ENCODE data around the gene OR1F1. TPM values are rescaled to one million over a fixed set of nuclear protein-coding genes. Genes with fewer than 3 reads are reported as not detected.
A peak's percentile ranks its signal among the peaks of the same experiment; 100 is the strongest.

OR1F1 gene
- total RNA-seq, 1 experiment from 2014 or later: not detected

DNA sequence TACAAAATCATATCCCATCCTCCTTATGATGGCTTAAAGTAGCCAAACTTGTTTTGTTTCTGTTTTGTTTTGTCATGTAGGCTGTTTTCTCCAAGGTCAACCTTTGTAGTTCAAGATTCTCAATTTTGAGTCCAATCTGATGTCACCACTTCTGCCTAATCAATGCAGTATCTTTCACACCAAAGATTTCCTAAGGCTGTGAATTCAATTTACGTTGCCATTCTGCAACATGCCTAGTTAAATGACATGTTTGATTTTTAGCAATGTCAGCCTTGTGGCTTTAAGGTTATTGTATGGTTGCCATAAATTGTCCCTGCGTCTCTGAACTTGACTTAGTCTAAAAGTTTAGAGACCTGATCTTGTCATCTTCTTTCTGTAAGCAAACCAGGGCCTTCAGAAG lies 32.8 kb upstream of the OR1F1 start:
- BruUV-seq (replicated peaks): no TSS peak
- no peaks in the 10 kb centered on the region for H3K27me3 ChIP-seq (replicated peaks; ENCODE audit: control insufficient read depth, insufficient read depth, low read length)
- intact Hi-C loops (cut with micrococcal nuclease; ENCODE audit: unreplicated experiment): no loop called here
- no peaks in the 10 kb centered on the region for H3K9me3 ChIP-seq
- DNase-seq: no peak
- CTCF ChIA-PET: no interaction called here
- Mint-ChIP-seq H3K36me3 (ENCODE audit: insufficient read depth, unreplicated experiment) (peaks cover 50% of the 10 kb centered on the region), H3K27me3 (ENCODE audit: insufficient read depth, unreplicated experiment) (peaks cover 5% of the 10 kb centered on the region), H3K4me3 (ENCODE audit: unreplicated experiment) (no peak overlapping the region), H3K27ac (ENCODE audit: unreplicated experiment) (no peak overlapping the region), H3K9me3 (ENCODE audit: unreplicated experiment) (no peaks in the 10 kb centered on the region), H3K4me1 (ENCODE audit: low read depth, unreplicated experiment) (peaks cover 8% of the 10 kb centered on the region)
- H3K4me3 ChIP-seq (ENCODE audit: low read depth, low read length): no peak overlapping the region
- POLR2A ChIA-PET: no interaction called here
- H3K36me3 ChIP-seq (ENCODE audit: control insufficient read depth, insufficient read depth, low read length): no peaks in the 10 kb centered on the region
- TF ChIP-seq, protein P1, sequence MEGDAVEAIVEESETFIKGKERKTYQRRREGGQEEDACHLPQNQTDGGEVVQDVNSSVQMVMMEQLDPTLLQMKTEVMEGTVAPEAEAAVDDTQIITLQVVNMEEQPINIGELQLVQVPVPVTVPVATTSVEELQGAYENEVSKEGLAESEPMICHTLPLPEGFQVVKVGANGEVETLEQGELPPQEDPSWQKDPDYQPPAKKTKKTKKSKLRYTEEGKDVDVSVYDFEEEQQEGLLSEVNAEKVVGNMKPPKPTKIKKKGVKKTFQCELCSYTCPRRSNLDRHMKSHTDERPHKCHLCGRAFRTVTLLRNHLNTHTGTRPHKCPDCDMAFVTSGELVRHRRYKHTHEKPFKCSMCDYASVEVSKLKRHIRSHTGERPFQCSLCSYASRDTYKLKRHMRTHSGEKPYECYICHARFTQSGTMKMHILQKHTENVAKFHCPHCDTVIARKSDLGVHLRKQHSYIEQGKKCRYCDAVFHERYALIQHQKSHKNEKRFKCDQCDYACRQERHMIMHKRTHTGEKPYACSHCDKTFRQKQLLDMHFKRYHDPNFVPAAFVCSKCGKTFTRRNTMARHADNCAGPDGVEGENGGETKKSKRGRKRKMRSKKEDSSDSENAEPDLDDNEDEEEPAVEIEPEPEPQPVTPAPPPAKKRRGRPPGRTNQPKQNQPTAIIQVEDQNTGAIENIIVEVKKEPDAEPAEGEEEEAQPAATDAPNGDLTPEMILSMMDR (IDR thresholded peaks at IDR 0.05; ENCODE audit: insufficient read depth in 1 of 2, low read depth in 1 of 2, low read length in 1 of 2, severe bottlenecking in 1 of 2, unreplicated experiment in 1 of 2): no peak
- no peaks in the 10 kb centered on the region for H3K4me1 ChIP-seq

DNA sequence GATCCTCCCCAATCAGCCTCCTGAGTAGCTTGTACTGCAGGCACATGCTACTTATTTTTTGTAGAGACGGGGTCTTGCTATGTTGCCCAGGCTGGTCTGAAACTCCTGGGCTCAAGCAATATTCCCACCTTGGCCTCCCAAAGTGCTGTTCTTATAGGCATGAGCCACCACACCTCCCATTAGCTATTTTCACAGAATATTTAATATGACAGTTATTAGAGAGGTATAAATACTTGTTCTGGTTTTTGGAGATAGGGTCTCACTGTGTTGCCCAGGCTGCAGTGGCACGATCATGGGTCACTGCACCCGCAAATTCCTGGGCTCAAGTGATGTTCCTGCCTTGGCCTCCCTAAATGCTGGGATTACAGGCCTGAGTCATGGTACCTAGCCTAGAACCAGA lies 32.0 kb upstream of the OR1F1 start:
- POLR2A ChIA-PET: no interaction called here
- intact Hi-C loops (cut with micrococcal nuclease; ENCODE audit: unreplicated experiment): no loop called here

DNA sequence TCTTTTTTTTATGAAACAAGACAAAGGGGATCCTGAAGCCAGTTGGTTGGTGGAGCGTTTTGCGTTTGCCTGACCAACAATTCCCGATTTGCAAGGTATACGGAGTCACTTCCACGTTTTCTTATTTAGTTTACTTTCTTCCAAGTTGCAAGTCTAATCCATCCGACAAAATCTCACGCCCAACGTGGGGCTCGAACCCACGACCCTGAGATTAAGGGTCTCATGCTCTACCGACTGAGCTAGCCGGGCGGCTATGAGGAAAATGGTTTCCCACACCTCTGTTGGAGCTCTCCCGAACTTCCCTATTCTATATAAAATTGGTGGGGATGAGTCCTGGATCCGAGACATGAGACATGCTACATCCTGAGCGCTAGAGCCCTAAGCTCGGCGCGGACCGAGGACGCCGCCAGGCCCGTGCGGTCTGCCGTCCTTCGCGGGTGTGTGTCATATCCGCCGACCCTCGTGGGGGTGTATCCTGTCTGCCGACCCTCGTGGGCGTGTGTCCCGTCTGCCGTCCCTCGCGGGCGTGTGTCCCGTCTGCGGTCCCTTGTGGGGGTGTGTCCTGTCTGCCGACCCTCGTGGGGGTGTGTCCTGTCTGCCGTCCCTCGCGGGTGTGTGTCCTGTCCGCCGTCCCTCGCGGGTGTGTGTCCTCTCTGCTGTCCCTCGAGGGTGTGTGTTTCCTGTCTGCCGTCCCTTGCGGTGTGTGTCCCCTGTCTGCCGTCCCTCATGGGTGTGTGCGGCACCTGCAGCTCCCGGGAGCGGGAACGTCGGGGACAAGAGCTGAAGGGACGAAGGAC lies 30.6 kb upstream of the OR1F1 start:
- CTCF ChIA-PET: interaction anchor here (0.5 to 2.0 kb wide), 5 partner anchors 7 to 126 kb away, joined by 3 to 16 read pairs (median 3); no protein-coding TSS in a partner anchor
- Histone ChIP-seq H3K4me1 (no peaks in the 10 kb centered on the region), H3K36me3 (ENCODE audit: control insufficient read depth, insufficient read depth, low read length) (no peaks in the 10 kb centered on the region), H3K27me3 (replicated peaks; ENCODE audit: control insufficient read depth, insufficient read depth, low read length) (no peaks in the 10 kb centered on the region), H3K9me3 (no peaks in the 10 kb centered on the region), H3K4me3 (ENCODE audit: low read depth, low read length) (peak overlapping the region; percentile 49)
- peak; percentile 83 for DNase-seq
- intact Hi-C loops (cut with micrococcal nuclease; ENCODE audit: unreplicated experiment): loop anchor here (1.0 kb wide), 1 partner anchor 7 kb away; no protein-coding TSS in a partner anchor
- TSS peak; percentile 91 for BruUV-seq (replicated peaks)
- Mint-ChIP-seq H3K4me1 (ENCODE audit: low read depth, unreplicated experiment) (peaks cover 5% of the 10 kb centered on the region), H3K27ac (ENCODE audit: unreplicated experiment) (peak overlapping the region; percentile 91), H3K4me3 (ENCODE audit: unreplicated experiment) (peak overlapping the region; percentile 93), H3K9me3 (ENCODE audit: unreplicated experiment) (no peaks in the 10 kb centered on the region), H3K36me3 (ENCODE audit: insufficient read depth, unreplicated experiment) (peaks cover 33% of the 10 kb centered on the region), H3K27me3 (ENCODE audit: insufficient read depth, unreplicated experiment) (peaks cover 4% of the 10 kb centered on the region)
- TF ChIP-seq, protein P1 (IDR thresholded peaks at IDR 0.05; ENCODE audit: insufficient read depth in 1 of 2, low read depth in 1 of 2, low read length in 1 of 2, severe bottlenecking in 1 of 2, unreplicated experiment in 1 of 2): no peak
- POLR2A ChIA-PET: interaction anchor here (0.8 kb wide), 1 partner anchor 23 kb away, joined by 3 read pairs; the partner anchor contains the start of gene ZNF213

More for the DNA sequence above, 32.0 kb upstream of the OR1F1 start:
- no peaks in the 10 kb centered on the region for H3K9me3 ChIP-seq
- DNase-seq: no peak
- Mint-ChIP-seq H3K9me3 (ENCODE audit: unreplicated experiment) (no peaks in the 10 kb centered on the region), H3K4me1 (ENCODE audit: low read depth, unreplicated experiment) (peaks cover 8% of the 10 kb centered on the region), H3K4me3 (ENCODE audit: unreplicated experiment) (no peak overlapping the region), H3K36me3 (ENCODE audit: insufficient read depth, unreplicated experiment) (peaks cover 42% of the 10 kb centered on the region), H3K27me3 (ENCODE audit: insufficient read depth, unreplicated experiment) (peaks cover 5% of the 10 kb centered on the region), H3K27ac (ENCODE audit: unreplicated experiment) (no peak overlapping the region)
- CTCF ChIA-PET: no interaction called here
- no peaks in the 10 kb centered on the region for H3K27me3 ChIP-seq (replicated peaks; ENCODE audit: control insufficient read depth, insufficient read depth, low read length)
- no peaks in the 10 kb centered on the region for H3K4me1 ChIP-seq
- no peaks in the 10 kb centered on the region for H3K36me3 ChIP-seq (ENCODE audit: control insufficient read depth, insufficient read depth, low read length)
- TF ChIP-seq, protein P1 (IDR thresholded peaks at IDR 0.05; ENCODE audit: insufficient read depth in 1 of 2, low read depth in 1 of 2, low read length in 1 of 2, severe bottlenecking in 1 of 2, unreplicated experiment in 1 of 2): no peak
- no TSS peak for BruUV-seq (replicated peaks)
- no peak overlapping the region for H3K4me3 ChIP-seq (ENCODE audit: low read depth, low read length)

All from Caco-2 (cell line).